IMR-90 (cell line): Measurements from ENCODE around the gene KRCC1.

Experiments used
- BHLHE40 ChIP-seq: fragments of 150-350 bp; IDR thresholded peaks from 2 replicates; pipeline ENCODE4 v1.6.1; 2016; ENCODE audit warnings: mild to moderate bottlenecking, low read depth, low read length
- CEBPB ChIP-seq: IDR thresholded peaks from 2 replicates; pipeline ENCODE4 v1.6.1; 2012; ENCODE audit warnings: low read depth, low read length, improper control_type of control experiment
- FOS ChIP-seq: fragments of 150-350 bp; IDR thresholded peaks from 2 replicates; pipeline ENCODE4 v1.6.1; 2016; ENCODE audit warnings: low read depth, low read length
- MAFK ChIP-seq: IDR thresholded peaks from 2 replicates; pipeline ENCODE4 v1.6.1; 2012; ENCODE audit warnings: low read depth, low read length, improper control_type of control experiment
- MAZ ChIP-seq: IDR thresholded peaks from 2 replicates; pipeline ENCODE4 v1.6.1; 2012; ENCODE audit warnings: low read depth, mild to moderate bottlenecking, low read length, improper control_type of control experiment, moderate library complexity, borderline replicate concordance
- MXI1 ChIP-seq: IDR thresholded peaks from 2 replicates; pipeline ENCODE4 v1.6.1; 2012; ENCODE audit warnings: low read depth, mild to moderate bottlenecking, low read length, moderate library complexity, borderline replicate concordance
- POLR2A ChIP-seq: IDR thresholded peaks from 2 replicates; pipeline ENCODE4 v1.6.1; 2012; ENCODE audit warnings: mild to moderate bottlenecking, low read depth, low read length
- RAD21 ChIP-seq: IDR thresholded peaks from 2 replicates; pipeline ENCODE4 v1.6.1; 2012; ENCODE audit warnings: low read length, improper control_type of control experiment
- RCOR1 ChIP-seq: IDR thresholded peaks from 2 replicates; pipeline ENCODE4 v1.6.1; 2012; ENCODE audit warnings: mild to moderate bottlenecking, low read length, improper control_type of control experiment; ENCODE audit not compliant: insufficient replicate concordance
- SMC3 ChIP-seq: fragments of 150-350 bp; IDR thresholded peaks from 2 replicates; pipeline ENCODE4 v1.6.1; 2016; ENCODE audit warnings: low read depth, mild to moderate bottlenecking, antibody characterized with exemption, low read length, moderate library complexity
- TF ChIP-seq, protein P1 (sequence below): conservative IDR thresholded peaks from 2 replicates; pipeline ENCODE4 v1.5.1; 2012; ENCODE audit warnings: mild to moderate bottlenecking, low read depth, low read length, improper control_type of control experiment
- TF ChIP-seq, protein P2 (sequence below): fragments of 150-350 bp; IDR thresholded peaks from 2 replicates; pipeline ENCODE4 v1.6.1; 2017; ENCODE audit warnings: mild to moderate bottlenecking, antibody characterized with exemption, low read length, low read depth

GRCh38 chr2:88086401-88086800 is 30.8 kb upstream of the KRCC1 start:
- TF ChIP-seq, protein P1, sequence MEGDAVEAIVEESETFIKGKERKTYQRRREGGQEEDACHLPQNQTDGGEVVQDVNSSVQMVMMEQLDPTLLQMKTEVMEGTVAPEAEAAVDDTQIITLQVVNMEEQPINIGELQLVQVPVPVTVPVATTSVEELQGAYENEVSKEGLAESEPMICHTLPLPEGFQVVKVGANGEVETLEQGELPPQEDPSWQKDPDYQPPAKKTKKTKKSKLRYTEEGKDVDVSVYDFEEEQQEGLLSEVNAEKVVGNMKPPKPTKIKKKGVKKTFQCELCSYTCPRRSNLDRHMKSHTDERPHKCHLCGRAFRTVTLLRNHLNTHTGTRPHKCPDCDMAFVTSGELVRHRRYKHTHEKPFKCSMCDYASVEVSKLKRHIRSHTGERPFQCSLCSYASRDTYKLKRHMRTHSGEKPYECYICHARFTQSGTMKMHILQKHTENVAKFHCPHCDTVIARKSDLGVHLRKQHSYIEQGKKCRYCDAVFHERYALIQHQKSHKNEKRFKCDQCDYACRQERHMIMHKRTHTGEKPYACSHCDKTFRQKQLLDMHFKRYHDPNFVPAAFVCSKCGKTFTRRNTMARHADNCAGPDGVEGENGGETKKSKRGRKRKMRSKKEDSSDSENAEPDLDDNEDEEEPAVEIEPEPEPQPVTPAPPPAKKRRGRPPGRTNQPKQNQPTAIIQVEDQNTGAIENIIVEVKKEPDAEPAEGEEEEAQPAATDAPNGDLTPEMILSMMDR: no peak
- no peak for TF ChIP-seq POLR2A
- TF ChIP-seq MXI1: no peak
- no peak for TF ChIP-seq MAFK
- no peak for TF ChIP-seq RAD21
- TF ChIP-seq RCOR1: no peak
- TF ChIP-seq SMC3: no peak
- no peak for TF ChIP-seq FOS
- TF ChIP-seq MAZ: no peak
- no peak for TF ChIP-seq CEBPB
- TF ChIP-seq, protein P2, sequence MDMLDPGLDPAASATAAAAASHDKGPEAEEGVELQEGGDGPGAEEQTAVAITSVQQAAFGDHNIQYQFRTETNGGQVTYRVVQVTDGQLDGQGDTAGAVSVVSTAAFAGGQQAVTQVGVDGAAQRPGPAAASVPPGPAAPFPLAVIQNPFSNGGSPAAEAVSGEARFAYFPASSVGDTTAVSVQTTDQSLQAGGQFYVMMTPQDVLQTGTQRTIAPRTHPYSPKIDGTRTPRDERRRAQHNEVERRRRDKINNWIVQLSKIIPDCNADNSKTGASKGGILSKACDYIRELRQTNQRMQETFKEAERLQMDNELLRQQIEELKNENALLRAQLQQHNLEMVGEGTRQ: no peak
- no peak for TF ChIP-seq BHLHE40
